ENCODE measurements around the gene GPC3.

Gene GPC3

DNA sequence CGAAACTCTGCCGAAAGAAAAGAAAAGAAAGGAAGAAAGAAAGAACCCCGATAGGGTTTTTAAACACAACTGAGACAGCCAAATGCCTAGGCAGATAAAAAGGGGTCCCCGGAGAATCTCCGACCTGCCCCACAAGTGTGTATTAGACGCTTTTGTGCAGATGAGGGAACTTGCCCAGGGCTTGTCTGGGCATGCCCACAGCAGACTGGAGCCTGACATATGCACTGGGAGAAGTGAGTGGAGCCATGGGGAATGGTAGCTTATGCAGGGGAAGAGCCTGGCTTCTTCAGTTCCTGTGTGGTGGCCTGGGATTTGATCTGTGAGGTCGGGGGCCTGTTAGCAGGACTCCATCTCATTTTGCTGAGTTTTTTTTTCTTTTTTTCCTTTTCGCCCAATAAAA, 199.0 kb downstream of the GPC3 start:
- POLR2A ChIA-PET: no interaction called here

DNA sequence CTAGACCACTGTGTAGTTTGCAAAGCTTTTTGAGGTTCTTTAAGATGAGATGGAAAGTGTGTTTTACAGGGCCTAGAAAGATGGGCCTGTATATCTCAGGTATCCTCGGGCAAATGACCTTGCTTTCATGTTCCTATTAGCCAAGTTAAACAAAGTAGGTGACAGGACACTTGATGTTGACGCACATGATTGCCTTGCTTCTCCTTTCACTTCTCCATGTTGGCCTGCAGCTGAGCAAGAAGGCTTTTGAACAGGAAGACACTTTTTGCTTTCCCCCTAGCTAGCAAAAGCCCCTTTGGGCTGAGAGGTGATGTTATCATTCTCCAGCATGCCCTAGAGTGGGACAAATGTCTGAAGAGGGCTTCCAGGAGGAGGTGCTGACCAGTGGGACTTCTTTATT, 202.1 kb downstream of the GPC3 start:
- TF ChIP-seq NFRKB (IDR thresholded peaks at IDR 0.05): no peak
- TF ChIP-seq SP1 (IDR thresholded peaks at IDR 0.05): no peak
- no peak for TF ChIP-seq CTBP1 (IDR thresholded peaks at IDR 0.05; ENCODE audit: borderline replicate concordance)
- no peak for TF ChIP-seq ZNF384 (IDR thresholded peaks at IDR 0.05)
- TF ChIP-seq ELF4 (IDR thresholded peaks at IDR 0.05): no peak
- TF ChIP-seq FOXK2 (IDR thresholded peaks at IDR 0.05): no peak
- TF ChIP-seq HDGF (IDR thresholded peaks at IDR 0.05; ENCODE audit: borderline replicate concordance): no peak
- TF ChIP-seq FOXA1 (IDR thresholded peaks at IDR 0.05): no peak
- TF ChIP-seq, protein P1, sequence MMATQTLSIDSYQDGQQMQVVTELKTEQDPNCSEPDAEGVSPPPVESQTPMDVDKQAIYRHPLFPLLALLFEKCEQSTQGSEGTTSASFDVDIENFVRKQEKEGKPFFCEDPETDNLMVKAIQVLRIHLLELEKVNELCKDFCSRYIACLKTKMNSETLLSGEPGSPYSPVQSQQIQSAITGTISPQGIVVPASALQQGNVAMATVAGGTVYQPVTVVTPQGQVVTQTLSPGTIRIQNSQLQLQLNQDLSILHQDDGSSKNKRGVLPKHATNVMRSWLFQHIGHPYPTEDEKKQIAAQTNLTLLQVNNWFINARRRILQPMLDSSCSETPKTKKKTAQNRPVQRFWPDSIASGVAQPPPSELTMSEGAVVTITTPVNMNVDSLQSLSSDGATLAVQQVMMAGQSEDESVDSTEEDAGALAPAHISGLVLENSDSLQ (IDR thresholded peaks at IDR 0.05): no peak
- no peak for TF ChIP-seq SUZ12 (IDR thresholded peaks at IDR 0.05)
- TF ChIP-seq FOXM1 (IDR thresholded peaks at IDR 0.05; ENCODE audit: borderline replicate concordance): no peak
- no peak for TF ChIP-seq L3MBTL2 (conservative IDR thresholded peaks at IDR 0.05)
- TF ChIP-seq TARDBP (IDR thresholded peaks at IDR 0.05): no peak
- TF ChIP-seq ARNT (IDR thresholded peaks at IDR 0.05): no peak
- TF ChIP-seq BHLHE40 (IDR thresholded peaks at IDR 0.05; ENCODE audit: borderline replicate concordance): no peak
- no peak for TF ChIP-seq LEF1 (IDR thresholded peaks at IDR 0.05; ENCODE audit: borderline replicate concordance)
- ChIA-PET CTCF (interaction anchor here (1.7 kb wide), 1 partner anchor 9 kb away, joined by 6 read pairs; no protein-coding TSS in a partner anchor), POLR2A (no interaction called here)
- no peak for DNase-seq (ENCODE audit: extremely low spot score)

More for the DNA sequence above, 199.0 kb downstream of the GPC3 start:
- DNase-seq (ENCODE audit: extremely low spot score): no peak
- TF ChIP-seq, protein P1 (IDR thresholded peaks at IDR 0.05): no peak
- no peak for TF ChIP-seq ELF4 (IDR thresholded peaks at IDR 0.05)
- TF ChIP-seq NFRKB (IDR thresholded peaks at IDR 0.05): no peak
- TF ChIP-seq HDGF (IDR thresholded peaks at IDR 0.05; ENCODE audit: borderline replicate concordance): no peak
- no peak for TF ChIP-seq SUZ12 (IDR thresholded peaks at IDR 0.05)
- no peak for TF ChIP-seq LEF1 (IDR thresholded peaks at IDR 0.05; ENCODE audit: borderline replicate concordance)
- TF ChIP-seq L3MBTL2 (conservative IDR thresholded peaks at IDR 0.05): no peak
- no peak for TF ChIP-seq FOXA1 (IDR thresholded peaks at IDR 0.05)
- no peak for TF ChIP-seq BHLHE40 (IDR thresholded peaks at IDR 0.05; ENCODE audit: borderline replicate concordance)
- TF ChIP-seq ZNF384 (IDR thresholded peaks at IDR 0.05): no peak
- no peak for TF ChIP-seq SP1 (IDR thresholded peaks at IDR 0.05)
- TF ChIP-seq FOXK2 (IDR thresholded peaks at IDR 0.05): no peak
- CTCF ChIA-PET: interaction anchor here (0.6 kb wide), 1 partner anchor 13 kb away, joined by 3 read pairs; no protein-coding TSS in a partner anchor

DNA sequence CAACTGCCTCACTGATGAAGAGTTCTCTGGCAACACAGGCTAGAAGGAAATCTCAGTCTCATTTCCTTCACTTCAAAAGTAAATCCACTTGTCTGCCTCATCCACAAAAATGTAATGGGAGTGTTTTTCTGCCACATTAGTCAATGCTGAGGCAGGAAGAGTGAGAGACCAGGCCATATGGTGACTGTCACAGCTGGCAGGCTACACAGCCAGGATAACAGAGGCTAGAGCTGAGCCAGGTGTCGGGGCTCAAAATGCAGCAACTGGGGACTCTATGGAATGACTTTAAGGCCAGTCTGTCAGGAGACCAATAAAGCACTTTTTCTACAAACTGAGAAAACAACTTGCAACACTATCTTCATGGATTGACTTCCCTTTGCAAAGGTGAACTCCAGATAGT, 204.2 kb downstream of the GPC3 start:
- DNase-seq (ENCODE audit: extremely low spot score): no peak
- POLR2A ChIA-PET: no interaction called here
- no peak for TF ChIP-seq ZNF384 (IDR thresholded peaks at IDR 0.05)
- TF ChIP-seq TARDBP (IDR thresholded peaks at IDR 0.05): no peak
- TF ChIP-seq FOXK2 (IDR thresholded peaks at IDR 0.05): no peak
- TF ChIP-seq ELF4 (IDR thresholded peaks at IDR 0.05): no peak
- TF ChIP-seq HDGF (IDR thresholded peaks at IDR 0.05; ENCODE audit: borderline replicate concordance): no peak
- no peak for TF ChIP-seq ARNT (IDR thresholded peaks at IDR 0.05)
- TF ChIP-seq CTBP1 (IDR thresholded peaks at IDR 0.05; ENCODE audit: borderline replicate concordance): no peak
- TF ChIP-seq, protein P1 (IDR thresholded peaks at IDR 0.05): no peak
- TF ChIP-seq L3MBTL2 (conservative IDR thresholded peaks at IDR 0.05): no peak
- TF ChIP-seq NFRKB (IDR thresholded peaks at IDR 0.05): no peak
- no peak for TF ChIP-seq FOXM1 (IDR thresholded peaks at IDR 0.05; ENCODE audit: borderline replicate concordance)
- no peak for TF ChIP-seq SP1 (IDR thresholded peaks at IDR 0.05)
- no peak for TF ChIP-seq LEF1 (IDR thresholded peaks at IDR 0.05; ENCODE audit: borderline replicate concordance)
- TF ChIP-seq FOXA1 (IDR thresholded peaks at IDR 0.05): no peak
- TF ChIP-seq SUZ12 (IDR thresholded peaks at IDR 0.05): no peak
- TF ChIP-seq BHLHE40 (IDR thresholded peaks at IDR 0.05; ENCODE audit: borderline replicate concordance): no peak
- CTCF ChIA-PET: interaction anchor here (2.7 kb wide), 1 partner anchor 11 kb away, joined by 13 read pairs; no protein-coding TSS in a partner anchor

DNA sequence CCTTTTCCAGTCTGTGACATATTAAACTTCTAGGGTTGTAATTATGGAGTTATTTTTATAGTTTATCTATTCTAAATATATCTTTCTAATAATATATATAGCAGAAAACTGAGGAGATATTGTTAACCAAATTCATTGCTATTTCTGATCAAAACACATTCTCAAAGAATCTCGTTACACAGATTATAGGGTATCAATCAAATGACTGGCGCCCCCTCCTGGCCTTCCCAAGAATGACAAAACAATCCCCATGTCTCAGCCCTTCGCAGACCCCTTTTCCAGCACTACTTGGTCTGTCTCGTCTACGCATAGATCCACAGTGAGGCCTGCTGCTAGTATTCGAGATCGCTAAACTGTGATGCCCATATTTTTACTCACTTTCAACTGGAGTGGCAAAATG, 209.3 kb downstream of the GPC3 start:
- DNase-seq (ENCODE audit: extremely low spot score): peak; percentile 57
- no peak for TF ChIP-seq NFRKB (IDR thresholded peaks at IDR 0.05)
- TF ChIP-seq, protein P1 (IDR thresholded peaks at IDR 0.05): peak; percentile 46; the same call in 1 of the 2 replicates
- CTCF ChIA-PET: interaction anchor here (0.7 to 1.0 kb wide), 2 partner anchors 17 to 73 kb away, joined by 3 to 4 read pairs; no protein-coding TSS in a partner anchor
- POLR2A ChIA-PET: no interaction called here

DNA sequence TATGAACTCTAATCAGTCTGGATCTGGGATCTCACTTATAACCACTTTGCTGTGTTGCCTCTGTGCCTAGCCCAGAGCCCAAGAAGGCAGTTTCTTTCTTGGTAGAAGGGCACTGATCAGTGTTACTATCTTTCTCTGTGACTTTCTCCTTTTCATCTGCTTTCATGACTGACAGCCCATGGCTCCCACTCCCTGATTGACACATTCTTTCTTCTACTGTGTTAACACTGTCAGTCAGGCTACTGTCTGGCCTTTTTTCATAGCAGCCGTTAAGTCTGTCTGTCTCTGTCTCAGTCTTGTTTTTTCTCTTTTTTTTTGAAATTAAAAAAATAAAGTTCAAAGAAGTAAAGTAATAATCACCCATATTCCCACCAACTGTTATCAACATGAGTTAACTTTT, 210.6 kb downstream of the GPC3 start:
- DNase-seq (ENCODE audit: extremely low spot score): no peak
- TF ChIP-seq FOXA1 (IDR thresholded peaks at IDR 0.05) (no peak), FOXM1 (IDR thresholded peaks at IDR 0.05; ENCODE audit: borderline replicate concordance) (no peak), ARNT (IDR thresholded peaks at IDR 0.05) (no peak), L3MBTL2 (conservative IDR thresholded peaks at IDR 0.05) (no peak), TARDBP (IDR thresholded peaks at IDR 0.05) (no peak)
- TF ChIP-seq, protein P1 (IDR thresholded peaks at IDR 0.05): peak; percentile 61; the same call in 1 of the 2 replicates
- ChIA-PET CTCF (interaction anchor here (0.5 to 0.8 kb wide), 2 partner anchors 76 to 312 kb away, joined by 4 to 5 read pairs; no protein-coding TSS in a partner anchor), POLR2A (no interaction called here)

Data from HEK293T (cell line).